ENCODE data around the gene P3H4.

DNA sequence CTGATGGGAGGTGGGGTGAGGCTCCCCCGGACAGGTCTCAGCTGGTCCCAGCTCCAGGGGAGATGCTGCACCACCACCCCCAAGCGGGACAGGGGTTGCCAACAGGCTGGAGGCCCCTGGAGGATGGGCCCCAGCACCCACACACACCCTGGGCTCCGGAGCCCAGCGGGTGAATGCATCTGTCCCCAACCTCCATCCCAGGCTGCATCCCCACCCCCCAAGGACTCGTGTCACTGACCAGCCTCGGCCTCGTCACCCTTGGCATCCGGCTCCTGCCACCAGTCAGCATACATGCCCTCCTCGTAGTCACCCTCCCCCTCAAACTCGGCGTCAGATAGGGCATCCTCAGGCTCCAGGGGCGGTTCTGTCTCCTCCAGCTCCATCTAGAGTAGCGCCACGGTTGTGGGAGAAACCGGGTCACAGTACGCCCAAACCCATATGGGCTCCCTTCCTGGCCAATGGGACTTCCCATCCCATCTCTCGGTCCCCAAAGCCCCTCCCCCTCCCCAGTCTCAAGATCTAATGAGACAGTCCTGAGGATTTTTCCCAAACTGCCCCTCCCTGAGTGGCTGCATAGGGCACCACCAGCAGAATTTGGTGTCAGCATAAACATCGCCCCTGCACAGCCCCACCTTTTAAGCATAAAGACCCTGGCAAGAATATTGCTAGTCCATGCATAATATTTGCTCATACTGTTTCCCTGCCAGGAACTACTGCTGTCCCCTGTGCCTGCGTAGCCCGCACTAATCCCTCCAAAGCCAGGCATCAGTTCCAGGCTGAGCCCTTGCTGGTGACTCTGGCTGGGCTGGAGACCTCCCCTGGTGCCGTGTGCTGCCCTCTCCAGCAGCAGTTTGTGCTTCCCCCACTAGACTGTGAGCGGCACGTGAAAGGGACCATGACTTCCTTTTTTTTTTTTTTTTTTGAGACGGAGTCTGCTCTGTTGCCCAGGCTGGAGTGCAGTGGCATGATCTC, 8.4 kb downstream of the P3H4 start:
- TF ChIP-seq CTCF (IDR thresholded peaks at IDR 0.05 in 2 of 3, conservative IDR thresholded peaks at IDR 0.05 in 1 of 3; ENCODE audit: control insufficient read depth in 2 of 3, extremely low read depth in 1 of 3, insufficient read depth in 1 of 3, low read depth in 3 of 3, low read length in 3 of 3) = no peak
- no peak for TF ChIP-seq CEBPB (IDR thresholded peaks at IDR 0.05; ENCODE audit: borderline replicate concordance in 1 of 2, low read depth in 2 of 2, low read length in 2 of 2)
- TF ChIP-seq TAF1 (IDR thresholded peaks at IDR 0.05; ENCODE audit: borderline replicate concordance, low read depth, low read length) = no peak

Data from GM12878 (cell line).